GM19468 (cell line): Measurements from ENCODE around the gene LINC00305.

Experiments
- ATAC-seq: cut with Tn5 transposase; IDR thresholded peaks from one replicate; pipeline ENCODE4 v1.9.1; 2021; ENCODE audit warnings: mild to moderate bottlenecking, moderate library complexity, moderate number of reproducible peaks; ENCODE audit not compliant: unreplicated experiment; ENCODE audit errors: extremely low read depth

Gene LINC00305

GRCh38 chr18:64116571-64117175 lies 32.2 kb downstream of the LINC00305 start:
- ATAC-seq, result no peak

GRCh38 chr18:64115881-64116280 lies 33.0 kb downstream of the LINC00305 start:
- no peak for ATAC-seq

- no peak for ATAC-seq
Measured at GRCh38 chr18:64111950-64112349, 36.9 kb downstream of the LINC00305 start.

- ATAC-seq, result no peak
Measured at GRCh38 chr18:64110692-64111480, 38.0 kb downstream of the LINC00305 start.

- ATAC-seq, result no peak
Measured at GRCh38 chr18:64103986-64104385, 44.9 kb downstream of the LINC00305 start.

- peak; percentile 25 for ATAC-seq
Measured at GRCh38 chr18:64100116-64100922, 48.6 kb downstream of the LINC00305 start.

- peak; percentile 51 for ATAC-seq
Measured at GRCh38 chr18:64099244-64099643, 49.6 kb downstream of the LINC00305 start.

GRCh38 chr18:64097497-64097896 lies 51.4 kb downstream of the LINC00305 start:
- ATAC-seq, result no peak

GRCh38 chr18:64095056-64095455 lies 53.8 kb downstream of the LINC00305 start:
- no peak for ATAC-seq

GRCh38 chr18:64094210-64094609 lies 54.7 kb downstream of the LINC00305 start:
- ATAC-seq, result no peak

- ATAC-seq, result no peak
Measured at GRCh38 chr18:64091526-64091925, 57.4 kb downstream of the LINC00305 start.

GRCh38 chr18:64090876-64091275 lies 58.0 kb downstream of the LINC00305 start:
- ATAC-seq, result no peak

GRCh38 chr18:64083916-64084315 lies 65.0 kb downstream of the LINC00305 start:
- ATAC-seq, result no peak

GRCh38 chr18:64082513-64082912 lies 66.4 kb downstream of the LINC00305 start:
- no peak for ATAC-seq

GRCh38 chr18:64082054-64082453 lies 66.8 kb downstream of the LINC00305 start:
- ATAC-seq, result no peak

- no peak for ATAC-seq
Measured at GRCh38 chr18:64073971-64074370, 74.9 kb downstream of the LINC00305 start.

- ATAC-seq, result no peak
Measured at GRCh38 chr18:64055019-64055418, 93.9 kb downstream of the LINC00305 start.

GRCh38 chr18:64053246-64053645 lies 95.6 kb downstream of the LINC00305 start:
- ATAC-seq, result no peak

GRCh38 chr18:64052772-64053171 lies 96.1 kb downstream of the LINC00305 start:
- no peak for ATAC-seq

- ATAC-seq, result no peak
Measured at GRCh38 chr18:64044616-64045015, 104.3 kb downstream of the LINC00305 start.
